Measurements from ENCODE around the gene C4orf54.

The C4orf54 gene

DNA sequence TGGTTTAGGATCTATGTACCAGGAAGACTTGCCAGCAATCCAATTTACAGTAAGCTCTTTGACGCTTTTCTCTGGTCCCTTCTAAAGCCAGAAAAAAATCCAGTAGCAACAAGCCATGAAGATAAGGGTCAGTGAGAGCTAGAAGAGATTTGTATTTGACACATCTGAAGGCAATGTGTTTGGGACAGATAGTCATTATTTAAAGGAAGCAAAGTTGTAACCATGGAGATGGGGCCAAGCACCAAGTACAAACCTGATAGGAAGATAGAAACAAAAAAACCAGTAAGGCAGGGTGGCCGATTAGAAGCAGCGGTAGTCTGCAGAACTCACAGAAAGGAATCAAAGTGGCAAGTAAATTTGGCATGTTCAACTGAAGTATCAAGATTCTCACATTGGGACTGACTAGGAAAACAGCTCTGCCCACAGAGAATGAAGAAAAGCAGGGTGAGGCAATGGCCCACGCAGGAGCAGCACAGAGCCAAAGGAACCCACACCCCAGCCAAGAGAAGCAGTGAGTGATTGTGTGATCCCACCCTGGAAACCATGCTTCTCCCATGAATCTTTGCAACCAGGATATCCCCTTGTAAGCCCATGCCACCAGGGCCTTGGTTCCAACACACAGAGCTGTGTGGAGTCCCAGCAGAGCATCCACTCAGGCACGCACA is 12.9 kb upstream of the C4orf54 start:
- Histone ChIP-seq H3K9ac (ENCODE audit: low read length) (no peak overlapping the region), H3K79me2 (ENCODE audit: insufficient read depth, low read length) (no peaks in the 10 kb centered on the region), H3K4me3 (ENCODE audit: insufficient read depth, low read length, poor library complexity, severe bottlenecking) (no peak overlapping the region), H3K36me3 (ENCODE audit: low read length) (no peaks in the 10 kb centered on the region), H3F3A (ENCODE audit: insufficient read depth) (no peaks in the 10 kb centered on the region), H3K27ac (ENCODE audit: low read depth, low read length) (no peak overlapping the region), H3K27me3 (ENCODE audit: low read length) (no peaks in the 10 kb centered on the region), H3K9me2 (replicated peaks; ENCODE audit: insufficient read depth, low read length) (no peaks in the 10 kb centered on the region), H3K9me3 (ENCODE audit: insufficient read depth, low read length) (no peaks in the 10 kb centered on the region), H2AFZ (ENCODE audit: low read depth, low read length, severe bottlenecking) (no peak overlapping the region), H3K4me2 (ENCODE audit: low read depth, low read length, poor library complexity, severe bottlenecking) (no peak overlapping the region), H4K20me1 (ENCODE audit: low read depth, low read length) (no peaks in the 10 kb centered on the region)
- TF ChIP-seq EZH2phosphoT487 (conservative IDR thresholded peaks at IDR 0.05; ENCODE audit: low read length), result no peak
- TF ChIP-seq, protein P1, sequence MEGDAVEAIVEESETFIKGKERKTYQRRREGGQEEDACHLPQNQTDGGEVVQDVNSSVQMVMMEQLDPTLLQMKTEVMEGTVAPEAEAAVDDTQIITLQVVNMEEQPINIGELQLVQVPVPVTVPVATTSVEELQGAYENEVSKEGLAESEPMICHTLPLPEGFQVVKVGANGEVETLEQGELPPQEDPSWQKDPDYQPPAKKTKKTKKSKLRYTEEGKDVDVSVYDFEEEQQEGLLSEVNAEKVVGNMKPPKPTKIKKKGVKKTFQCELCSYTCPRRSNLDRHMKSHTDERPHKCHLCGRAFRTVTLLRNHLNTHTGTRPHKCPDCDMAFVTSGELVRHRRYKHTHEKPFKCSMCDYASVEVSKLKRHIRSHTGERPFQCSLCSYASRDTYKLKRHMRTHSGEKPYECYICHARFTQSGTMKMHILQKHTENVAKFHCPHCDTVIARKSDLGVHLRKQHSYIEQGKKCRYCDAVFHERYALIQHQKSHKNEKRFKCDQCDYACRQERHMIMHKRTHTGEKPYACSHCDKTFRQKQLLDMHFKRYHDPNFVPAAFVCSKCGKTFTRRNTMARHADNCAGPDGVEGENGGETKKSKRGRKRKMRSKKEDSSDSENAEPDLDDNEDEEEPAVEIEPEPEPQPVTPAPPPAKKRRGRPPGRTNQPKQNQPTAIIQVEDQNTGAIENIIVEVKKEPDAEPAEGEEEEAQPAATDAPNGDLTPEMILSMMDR (IDR thresholded peaks at IDR 0.05; ENCODE audit: insufficient read depth, low read length, poor library complexity, severe bottlenecking), result no peak

DNA sequence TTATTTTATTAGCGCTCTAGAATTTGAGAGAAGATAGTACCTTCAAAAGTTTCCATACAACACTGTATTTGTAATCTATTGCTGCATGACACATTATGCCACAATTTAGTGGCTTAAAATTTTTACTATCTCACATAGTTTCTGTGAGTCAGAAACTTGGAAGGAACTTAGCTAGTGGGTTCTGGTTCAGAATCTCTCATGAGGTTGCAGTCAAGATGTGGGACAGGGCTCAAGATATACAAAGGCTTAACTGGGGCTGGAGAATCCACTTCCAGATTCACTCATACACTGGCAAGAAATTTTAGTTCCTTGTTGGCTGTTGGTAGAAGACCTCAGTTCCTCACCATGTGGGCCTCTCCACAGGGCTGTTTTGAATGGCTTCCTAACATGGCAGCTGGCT is 11.5 kb upstream of the C4orf54 start:
- Histone ChIP-seq H3F3A (ENCODE audit: insufficient read depth) (no peaks in the 10 kb centered on the region), H3K4me3 (ENCODE audit: insufficient read depth, low read length, poor library complexity, severe bottlenecking) (no peak overlapping the region), H3K9me2 (replicated peaks; ENCODE audit: insufficient read depth, low read length) (no peaks in the 10 kb centered on the region), H3K4me2 (ENCODE audit: low read depth, low read length, poor library complexity, severe bottlenecking) (no peak overlapping the region), H3K27ac (ENCODE audit: low read depth, low read length) (no peak overlapping the region), H3K9me3 (ENCODE audit: insufficient read depth, low read length) (no peaks in the 10 kb centered on the region), H4K20me1 (ENCODE audit: low read depth, low read length) (no peaks in the 10 kb centered on the region), H3K79me2 (ENCODE audit: insufficient read depth, low read length) (no peaks in the 10 kb centered on the region), H3K27me3 (ENCODE audit: low read length) (no peaks in the 10 kb centered on the region), H3K36me3 (ENCODE audit: low read length) (no peaks in the 10 kb centered on the region), H3K9ac (ENCODE audit: low read length) (no peak overlapping the region), H2AFZ (ENCODE audit: low read depth, low read length, severe bottlenecking) (no peak overlapping the region)
- no peak for TF ChIP-seq EZH2phosphoT487 (conservative IDR thresholded peaks at IDR 0.05; ENCODE audit: low read length)
- TF ChIP-seq, protein P1 (IDR thresholded peaks at IDR 0.05; ENCODE audit: insufficient read depth, low read length, poor library complexity, severe bottlenecking), result no peak

DNA sequence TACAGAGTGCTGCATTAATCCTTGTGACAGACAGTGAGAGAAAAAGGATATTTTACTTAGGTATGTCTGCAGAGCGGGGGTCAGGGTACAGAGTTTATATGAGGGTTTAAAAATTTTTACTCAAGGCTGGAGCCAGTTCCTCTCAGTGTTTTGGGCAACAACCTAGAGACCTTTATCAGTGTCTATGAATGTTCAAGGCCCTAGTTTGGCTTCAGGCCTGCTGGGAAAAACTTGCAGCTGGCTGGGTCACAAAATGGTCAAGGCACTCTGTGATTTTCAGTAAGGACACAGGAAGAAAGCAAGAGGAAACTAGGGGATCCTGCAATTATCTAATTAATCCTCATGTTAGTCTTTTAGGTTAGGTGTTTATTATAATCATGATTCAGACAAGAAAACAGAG is 10.8 kb upstream of the C4orf54 start:
- H3K4me3 ChIP-seq (ENCODE audit: insufficient read depth, low read length, poor library complexity, severe bottlenecking), result no peak overlapping the region
- no peaks in the 10 kb centered on the region for H4K20me1 ChIP-seq (ENCODE audit: low read depth, low read length)
- no peaks in the 10 kb centered on the region for H3K79me2 ChIP-seq (ENCODE audit: insufficient read depth, low read length)
- H3K9me3 ChIP-seq (ENCODE audit: insufficient read depth, low read length), result no peaks in the 10 kb centered on the region
- H3F3A ChIP-seq (ENCODE audit: insufficient read depth), result no peaks in the 10 kb centered on the region
- no peaks in the 10 kb centered on the region for H3K27me3 ChIP-seq (ENCODE audit: low read length)
- H3K27ac ChIP-seq (ENCODE audit: low read depth, low read length), result no peak overlapping the region
- H2AFZ ChIP-seq (ENCODE audit: low read depth, low read length, severe bottlenecking), result no peak overlapping the region
- H3K9me2 ChIP-seq (replicated peaks; ENCODE audit: insufficient read depth, low read length), result no peaks in the 10 kb centered on the region
- no peak overlapping the region for H3K4me2 ChIP-seq (ENCODE audit: low read depth, low read length, poor library complexity, severe bottlenecking)
- H3K9ac ChIP-seq (ENCODE audit: low read length), result no peak overlapping the region
- no peaks in the 10 kb centered on the region for H3K36me3 ChIP-seq (ENCODE audit: low read length)
- TF ChIP-seq, protein P1 (IDR thresholded peaks at IDR 0.05; ENCODE audit: insufficient read depth, low read length, poor library complexity, severe bottlenecking), result no peak
- no peak for TF ChIP-seq EZH2phosphoT487 (conservative IDR thresholded peaks at IDR 0.05; ENCODE audit: low read length)
